HCEC 1CT (cell line): Measurements from ENCODE around the gene ATRIP.

Experiments
- DNase-seq: peaks from one replicate; pipeline ENCODE4 v3.0.0-alpha.2; 2017

The ATRIP gene

GRCh38 chr3:48505968-48506504 is 59.5 kb downstream of the ATRIP start:
- DNase-seq, result no peak

- peak; percentile 7 for DNase-seq
Measured at GRCh38 chr3:48507256-48508061, 60.9 kb downstream of the ATRIP start.

GRCh38 chr3:48511551-48511950 is 65.0 kb downstream of the ATRIP start:
- no peak for DNase-seq

- DNase-seq, result no peak
Measured at GRCh38 chr3:48514431-48515227, 68.1 kb downstream of the ATRIP start.
